Activated T-helper 1 cell treated with Interleukin-2 at 50 U/mL for 16 hours (primary cell): Measurements from ENCODE around the gene FBXW11.
"Not testable (repeated sequence)": the region's sequence is repeated elsewhere in the genome, so short reads cannot be mapped to it uniquely, and the experiment has no call there.

Experiments used
- DNase-seq: peaks from one replicate; pipeline ENCODE4 v3.0.0-alpha.2; 2020; ENCODE audit warnings: low read depth

The FBXW11 gene

GRCh38 chr5:171984748-171985419, 21.6 kb downstream of the FBXW11 start:
- DNase-seq, result no peak

GRCh38 chr5:171981847-171982246, 24.6 kb downstream of the FBXW11 start:
- DNase-seq, result no peak

DNA sequence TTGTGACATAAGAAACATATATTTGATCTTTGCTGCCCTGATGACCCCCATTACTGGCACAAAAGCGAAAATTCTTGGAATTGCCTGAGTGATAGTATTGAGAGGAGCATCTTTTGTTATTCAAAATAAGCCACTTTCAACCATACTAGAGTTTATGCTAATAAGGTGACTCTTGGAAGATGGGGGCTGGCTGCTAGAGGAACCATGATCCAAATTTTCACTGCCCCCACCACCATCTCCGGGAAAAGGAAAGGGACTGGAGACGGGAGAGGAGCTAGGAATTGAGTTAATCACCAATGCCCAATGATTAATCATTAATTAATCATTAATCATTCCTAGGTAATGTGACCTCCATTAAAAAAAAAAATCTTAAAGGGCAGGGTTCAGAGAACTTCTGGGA, 25.6 kb downstream of the FBXW11 start:
- DNase-seq, result no peak

- no peak for DNase-seq
Measured at GRCh38 chr5:171979606-171980005, 26.8 kb downstream of the FBXW11 start.

- no peak for DNase-seq
Measured at GRCh38 chr5:171978519-171978918, 27.9 kb downstream of the FBXW11 start.

GRCh38 chr5:171978016-171978415, 28.4 kb downstream of the FBXW11 start:
- no peak for DNase-seq

- not testable (repeated sequence) for DNase-seq
Measured at GRCh38 chr5:171977244-171977950, 29.0 kb downstream of the FBXW11 start.

GRCh38 chr5:171975877-171976667, 30.4 kb downstream of the FBXW11 start:
- no peak for DNase-seq

GRCh38 chr5:171975262-171975876, 31.1 kb downstream of the FBXW11 start:
- no peak for DNase-seq

GRCh38 chr5:171970826-171971225, 35.6 kb downstream of the FBXW11 start:
- DNase-seq, result no peak

GRCh38 chr5:171969288-171969880, 37.1 kb downstream of the FBXW11 start:
- DNase-seq, result no peak

DNA sequence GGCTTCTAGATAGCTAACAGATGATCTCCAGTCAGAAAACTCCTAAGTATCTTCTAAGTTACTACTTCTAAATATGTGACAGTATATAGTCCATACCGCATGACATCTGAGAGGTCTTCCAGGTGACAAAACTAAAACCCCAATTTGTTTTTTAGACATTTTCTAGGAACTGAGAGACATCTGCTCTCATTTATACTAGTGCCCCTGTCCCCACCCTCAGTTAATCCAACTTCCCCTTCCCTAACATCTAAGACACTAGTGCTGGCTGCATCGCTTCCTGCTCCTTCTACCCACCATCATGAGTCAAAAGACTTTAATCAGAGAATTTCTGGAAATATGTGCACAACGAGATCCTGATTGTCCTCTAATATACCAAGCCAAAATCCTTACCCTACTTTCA, 37.9 kb downstream of the FBXW11 start:
- DNase-seq, result no peak

DNA sequence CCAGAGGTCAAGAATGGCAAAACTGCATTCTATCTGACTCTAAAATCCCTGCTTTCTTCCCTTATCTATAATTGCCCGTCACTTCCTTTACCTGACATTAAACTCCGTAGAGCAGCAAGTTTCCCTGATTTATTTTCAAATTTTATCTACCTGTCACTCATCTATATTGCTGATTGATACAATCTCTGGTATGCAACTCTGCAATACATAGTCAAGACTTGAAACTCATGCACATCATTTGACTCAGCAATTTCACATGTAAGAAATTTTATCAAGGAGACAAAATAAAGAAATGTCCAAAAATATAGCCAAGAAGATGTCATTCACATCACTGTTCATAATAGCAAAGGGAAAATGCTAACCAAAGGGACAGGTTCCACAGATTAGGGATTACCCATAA, 39.5 kb downstream of the FBXW11 start:
- no peak for DNase-seq

- DNase-seq, result no peak
Measured at GRCh38 chr5:171966270-171966669, 40.2 kb downstream of the FBXW11 start.

- DNase-seq, result no peak
Measured at GRCh38 chr5:171965745-171966144, 40.7 kb downstream of the FBXW11 start.

DNA sequence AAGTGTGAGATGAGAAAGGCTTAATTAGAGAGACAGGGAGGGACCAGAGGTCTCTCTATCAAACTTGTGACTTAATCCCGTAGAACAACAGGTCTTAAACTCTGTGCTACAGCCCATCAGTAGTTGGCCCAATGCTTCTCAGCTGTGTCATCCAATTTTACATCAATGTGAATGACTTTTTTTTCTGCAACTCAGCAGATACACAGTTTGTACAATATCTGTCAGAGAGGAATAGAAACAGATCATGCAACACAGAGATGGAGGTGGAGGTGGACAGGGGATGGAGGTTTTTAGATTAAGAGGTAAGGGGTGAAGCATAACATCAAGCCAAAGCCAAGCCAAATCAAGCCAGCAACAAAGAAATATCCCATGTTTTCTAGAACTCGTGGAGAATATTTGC, 43.0 kb downstream of the FBXW11 start:
- DNase-seq, result no peak

DNA sequence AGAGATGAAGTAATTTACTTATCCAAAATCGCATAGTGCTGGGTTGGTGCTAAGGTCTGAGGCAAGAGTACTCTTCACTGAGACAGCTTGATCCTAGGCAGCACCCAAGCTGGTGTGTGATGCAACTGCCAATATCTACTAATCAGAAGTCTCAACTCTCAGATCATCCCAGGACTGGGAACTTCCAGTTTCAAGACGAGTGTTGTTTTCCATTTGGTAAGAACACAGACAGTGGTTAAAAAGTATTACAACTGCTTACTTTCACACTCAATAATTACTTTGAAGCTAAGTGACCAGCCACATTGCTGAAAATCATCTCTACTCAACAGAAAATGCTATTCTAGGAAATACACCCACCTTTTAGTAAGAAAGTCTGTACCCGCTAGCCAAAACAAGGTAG, 45.3 kb downstream of the FBXW11 start:
- DNase-seq, result no peak

DNA sequence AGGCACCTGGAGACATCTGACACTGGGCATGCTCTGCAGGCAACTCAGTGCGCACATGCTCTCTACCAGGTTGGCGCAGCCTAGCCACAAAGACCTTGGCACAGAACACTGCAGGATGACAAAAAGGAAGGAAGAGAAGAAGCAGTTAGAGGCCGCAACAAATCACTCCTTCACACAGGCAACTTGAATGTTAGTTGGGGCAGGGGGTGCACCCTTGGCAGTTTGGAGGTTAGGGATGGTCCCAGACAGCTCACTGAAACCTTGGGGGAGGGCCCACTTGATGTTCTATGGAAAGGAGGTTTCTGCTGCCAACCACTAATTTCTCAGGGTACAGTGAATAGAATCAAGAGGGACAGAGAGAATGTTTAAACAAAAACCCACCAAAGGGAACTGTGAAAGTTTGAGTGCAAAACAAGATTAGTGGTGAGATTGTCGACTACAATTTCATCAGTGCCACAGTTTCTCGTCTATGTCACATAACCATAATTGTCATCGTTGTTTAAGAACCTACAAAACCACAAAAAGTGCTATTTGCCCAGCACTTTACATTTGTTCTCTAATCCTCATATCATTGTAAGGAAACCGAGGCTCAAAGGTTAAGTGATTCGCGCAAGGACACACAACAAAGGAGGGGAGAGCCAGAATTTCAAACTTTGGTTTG, 48.7 kb downstream of the FBXW11 start:
- no peak for DNase-seq

GRCh38 chr5:171956887-171957495, 49.4 kb downstream of the FBXW11 start:
- no peak for DNase-seq

GRCh38 chr5:171956314-171956713, 50.1 kb downstream of the FBXW11 start:
- DNase-seq, result no peak

DNA sequence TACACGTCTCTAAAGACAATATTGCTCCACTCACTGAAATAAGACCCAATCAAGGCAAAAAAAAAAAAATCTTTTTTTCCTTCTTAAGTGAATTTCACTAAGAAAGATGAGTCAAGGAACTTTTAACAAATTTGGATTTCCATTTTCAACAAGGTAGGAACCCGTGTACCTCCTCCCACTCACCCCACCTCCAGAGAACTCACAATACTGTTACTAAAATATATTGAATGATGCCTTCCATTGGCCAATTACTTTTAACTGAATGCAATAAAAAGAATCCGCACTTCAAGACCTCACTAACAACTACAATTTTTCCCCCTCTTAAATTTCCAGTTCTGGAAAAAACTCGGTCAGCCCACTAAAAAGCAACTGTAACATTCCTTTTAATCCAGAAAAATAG, 50.7 kb downstream of the FBXW11 start:
- DNase-seq, result no peak
